CD4-positive, CD25-positive, alpha-beta regulatory T cell (primary cell): Measurements from ENCODE around the gene KCNMB1. TPM values are rescaled to one million over a fixed set of nuclear protein-coding genes. Genes with fewer than 3 reads are reported as not detected.

Source experiments
- ATAC-seq, 2 donors: fragments of 150-1000 bp; cut with Tn5 transposase; one replicate each; pipeline ENCODE4 v1.10.0; 2021; ENCODE audit warnings: low read depth in 2 of 2, moderate number of reproducible peaks in 2 of 2, moderate library complexity in 1 of 2
- DNase-seq, 3 donors: peaks; one replicate each; pipeline versions ENCODE4 v3.0.0 to v3.0.0-alpha.2; 2012 to 2022; ENCODE audit warnings: mixed read lengths in 1 of 3
- H3K27ac ChIP-seq: one replicate; pipeline ENCODE4 v1.7.0; 2013; ENCODE audit warnings: mild to moderate bottlenecking, low read length; ENCODE audit not compliant: insufficient read depth, poor library complexity, severe bottlenecking
- H3K27me3 ChIP-seq: one replicate; pipeline ENCODE4 v1.7.0; 2013; ENCODE audit warnings: low read length; ENCODE audit not compliant: control insufficient read depth, insufficient read depth
- H3K36me3 ChIP-seq: one replicate; pipeline ENCODE4 v1.7.0; 2013; ENCODE audit warnings: mild to moderate bottlenecking, low read length, moderate library complexity; ENCODE audit not compliant: control insufficient read depth, insufficient read depth
- H3K4me1 ChIP-seq: 2 replicates; pipeline ENCODE4 v1.7.0; 2013; ENCODE audit warnings: mild to moderate bottlenecking, low read length; ENCODE audit not compliant: insufficient read depth, control insufficient read depth, poor library complexity, severe bottlenecking
- H3K4me3 ChIP-seq: one replicate; pipeline ENCODE4 v1.7.0; 2013; ENCODE audit warnings: low read depth, mild to moderate bottlenecking, low read length, moderate library complexity
- H3K9me3 ChIP-seq, 2 experiments: 1 replicate in 1 of 2; 2 replicates in 1 of 2; pipeline ENCODE4 v1.7.0; 2013; ENCODE audit warnings: low read length in 2 of 2, mild to moderate bottlenecking in 1 of 2, moderate library complexity in 1 of 2; ENCODE audit not compliant: control insufficient read depth in 2 of 2
- H3K27ac Mint-ChIP-seq, 3 donors: one replicate each; pipeline ENCODE4 v1.8.0; 2020 to 2022; ENCODE audit warnings: mild to moderate bottlenecking in 3 of 3, mixed read lengths in 3 of 3, moderate library complexity in 2 of 3
- H3K27me3 Mint-ChIP-seq: one replicate; pipeline ENCODE4 v1.8.0; 2022; ENCODE audit warnings: mild to moderate bottlenecking, mixed read lengths
- H3K36me3 Mint-ChIP-seq: one replicate; pipeline ENCODE4 v1.8.0; 2020; ENCODE audit warnings: mixed read lengths
- H3K4me1 Mint-ChIP-seq, 4 donors: one replicate each; pipeline ENCODE4 v1.8.0; 2020 to 2022; ENCODE audit warnings: mixed read lengths in 4 of 4, mild to moderate bottlenecking in 1 of 4
- H3K4me3 Mint-ChIP-seq, 4 donors: one replicate each; pipeline ENCODE4 v1.8.0; 2020 to 2022; ENCODE audit warnings: mild to moderate bottlenecking in 4 of 4, mixed read lengths in 4 of 4, moderate library complexity in 3 of 4
- H3K9me3 Mint-ChIP-seq, 7 donors: one replicate each; pipeline ENCODE4 v1.8.0; 2020 to 2022; ENCODE audit warnings: mixed read lengths in 7 of 7, mild to moderate bottlenecking in 3 of 7, moderate library complexity in 2 of 7
- polyA plus RNA-seq, 4 donors: library from polyadenylated mRNA; unstranded; fragments of 300-500 nt; fragmentation: Illumina TruSeq; gene quantifications; one replicate each; pipeline ENCODE4 v1.2.3, GENCODE V29; 2021
- total RNA-seq: library from RNA; stranded (reverse); gene quantifications from one replicate; pipeline ENCODE4 v1.2.3, GENCODE V29; 2022

KCNMB1 gene
- total and polyA plus RNA-seq, 5 donors from 2014 or later: 0.03 to 0.25 TPM; not detected in 3

DNA sequence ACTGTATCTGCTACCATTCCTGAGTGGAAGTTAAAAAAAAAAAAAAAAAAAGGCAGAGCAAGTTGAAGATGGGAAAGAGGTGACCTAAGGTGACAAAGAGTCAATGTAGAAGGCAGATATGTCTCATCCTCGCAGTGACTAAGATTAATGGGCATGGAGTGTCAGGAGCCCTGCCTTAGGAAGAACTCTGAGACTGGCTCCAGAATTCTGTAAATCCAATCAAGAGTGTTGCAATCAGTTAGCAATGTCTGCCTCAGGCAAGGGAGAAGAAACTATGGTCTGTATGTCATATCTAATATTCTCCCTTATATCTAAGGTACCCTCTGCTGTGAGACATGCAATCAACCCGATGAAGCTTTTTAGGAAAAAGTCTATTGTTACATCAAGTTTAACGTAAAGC is 24.7 kb upstream of the KCNMB1 start:
- DNase-seq (no peak), ATAC-seq (no peak)
- no peaks in the 10 kb centered on the region for H3K27me3 ChIP-seq
- Mint-ChIP-seq H3K4me1 (peaks cover 23 to 63% (median 36%) of the 10 kb centered on the region in 4 donors), H3K27ac (peak overlapping the region; percentile 51 to 90 (median 89)), H3K36me3 (no peaks in the 10 kb centered on the region), H3K9me3 (peaks cover 0 to 1% (median 0%) of the 10 kb centered on the region in 7 donors), H3K27me3 (no peaks in the 10 kb centered on the region), H3K4me3 (no peak overlapping the region)
- no peaks in the 10 kb centered on the region for H3K9me3 ChIP-seq
- H3K4me3 ChIP-seq: no peak overlapping the region
- no peaks in the 10 kb centered on the region for H3K36me3 ChIP-seq
- peaks cover 25% of the 10 kb centered on the region for H3K4me1 ChIP-seq
- H3K27ac ChIP-seq: no peak overlapping the region

DNA sequence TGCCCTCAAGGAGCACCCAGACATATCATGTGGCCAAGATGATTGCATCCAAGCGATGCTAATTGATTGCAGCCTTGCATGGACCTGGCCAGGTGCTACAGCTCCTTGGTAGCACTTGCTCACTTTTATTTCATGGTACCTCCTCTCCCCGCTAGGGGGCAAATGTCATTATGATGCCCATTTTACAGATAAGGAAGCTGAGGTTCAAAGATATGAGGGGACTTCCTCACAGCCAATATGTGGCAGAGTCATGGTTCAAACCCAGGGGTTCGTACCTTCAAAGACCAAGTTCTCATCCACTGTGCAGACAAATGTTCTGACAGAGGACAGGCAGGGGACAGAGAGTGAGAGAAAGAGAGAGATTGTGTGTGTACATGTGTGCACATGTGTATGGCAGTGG is 21.9 kb upstream of the KCNMB1 start:
- ATAC-seq (peak; percentile 43 to 57), DNase-seq (peak; percentile 6 to 57 (median 35))
- Histone ChIP-seq H3K27me3 (no peaks in the 10 kb centered on the region), H3K4me1 (peaks cover 7% of the 10 kb centered on the region), H3K4me3 (no peak overlapping the region), H3K27ac (no peak overlapping the region), H3K9me3 (no peaks in the 10 kb centered on the region), H3K36me3 (no peaks in the 10 kb centered on the region)
- Mint-ChIP-seq H3K27ac (peak overlapping the region; percentile 7 to 94 (median 26)), H3K9me3 (no peaks in the 10 kb centered on the region), H3K27me3 (peaks cover 2% of the 10 kb centered on the region), H3K4me1 (peaks cover 6 to 38% (median 17%) of the 10 kb centered on the region in 4 donors), H3K4me3 (no peak overlapping the region), H3K36me3 (no peaks in the 10 kb centered on the region)

DNA sequence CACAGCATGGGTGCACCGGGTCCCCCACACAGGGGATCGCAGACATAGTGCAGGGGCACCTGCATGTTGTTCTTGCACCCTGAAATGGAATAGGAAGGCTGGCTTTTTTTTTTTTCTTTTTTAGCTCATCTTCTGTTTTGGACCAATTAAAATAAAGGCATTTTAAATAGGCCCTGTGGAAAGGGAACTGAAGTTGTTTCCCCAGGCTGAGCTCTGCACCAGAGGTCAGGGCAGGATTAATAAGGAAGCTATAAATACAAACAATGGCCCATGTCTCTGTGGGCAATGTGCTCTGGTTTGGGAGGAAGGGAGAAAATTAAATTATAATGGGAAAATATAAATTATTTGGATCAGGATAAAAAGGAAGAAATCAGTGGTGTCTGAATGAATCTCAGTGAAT is 21.2 kb upstream of the KCNMB1 start:
- Histone ChIP-seq H3K36me3 (no peaks in the 10 kb centered on the region), H3K27me3 (no peaks in the 10 kb centered on the region), H3K4me3 (no peak overlapping the region), H3K9me3 (no peaks in the 10 kb centered on the region), H3K4me1 (no peaks in the 10 kb centered on the region), H3K27ac (no peak overlapping the region)
- no peaks in the 10 kb centered on the region for H3K36me3 Mint-ChIP-seq
- peak overlapping the region in 1 of 3 donors; percentile 7 for H3K27ac Mint-ChIP-seq
- DNase-seq: no peak
- no peak overlapping the region for H3K4me3 Mint-ChIP-seq
- H3K9me3 Mint-ChIP-seq: peaks cover 0 to 1% (median 0%) of the 10 kb centered on the region in 7 donors
- no peak for ATAC-seq
- peaks cover 4 to 31% (median 15%) of the 10 kb centered on the region in 4 donors for H3K4me1 Mint-ChIP-seq
- peaks cover 5% of the 10 kb centered on the region for H3K27me3 Mint-ChIP-seq

DNA sequence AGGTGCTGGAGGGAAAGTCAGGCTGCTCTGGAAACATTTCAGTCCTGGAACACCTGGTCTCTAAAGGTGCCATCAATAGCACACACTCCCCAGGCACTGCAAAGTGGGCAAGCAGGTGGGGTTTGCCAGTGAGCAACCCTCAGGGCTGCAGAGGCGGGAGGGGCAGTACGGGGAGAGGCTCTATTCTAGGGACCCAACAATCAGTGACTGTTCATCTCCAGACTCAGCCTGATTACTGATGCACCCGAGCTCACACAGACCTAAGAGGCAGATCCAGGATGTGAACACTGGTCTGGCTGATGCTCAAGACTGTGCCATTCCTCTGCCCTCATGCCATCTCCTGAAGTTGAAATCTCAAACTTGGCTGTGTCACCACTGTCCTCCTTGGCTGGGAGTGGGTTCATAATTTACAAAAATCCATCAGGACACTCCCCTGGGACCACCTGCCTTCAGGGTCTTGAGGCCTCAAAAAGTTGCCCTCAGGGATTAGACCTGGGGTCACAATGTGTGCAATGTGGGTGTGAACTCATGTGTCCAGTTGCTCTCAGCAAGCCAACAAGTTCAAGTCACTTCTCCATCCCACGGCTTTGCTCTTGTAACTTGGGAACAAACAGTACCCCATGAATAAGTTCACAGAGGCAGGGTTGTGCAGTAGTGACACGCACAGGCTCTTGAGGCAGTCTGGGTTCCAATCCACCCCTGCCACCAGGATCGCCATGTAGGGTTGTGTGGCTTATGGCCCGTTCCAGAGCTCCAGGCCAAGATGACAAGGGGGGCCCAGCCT is 19.9 kb upstream of the KCNMB1 start:
- Histone ChIP-seq H3K4me3 (no peak overlapping the region), H3K27me3 (no peaks in the 10 kb centered on the region), H3K4me1 (no peaks in the 10 kb centered on the region), H3K27ac (no peak overlapping the region), H3K36me3 (no peaks in the 10 kb centered on the region), H3K9me3 (no peaks in the 10 kb centered on the region)
- Mint-ChIP-seq H3K4me1 (peaks cover 4 to 18% (median 4%) of the 10 kb centered on the region in 4 donors), H3K9me3 (peaks cover 0 to 1% (median 0%) of the 10 kb centered on the region in 7 donors), H3K27ac (no peak overlapping the region), H3K27me3 (peaks cover 5% of the 10 kb centered on the region), H3K36me3 (no peaks in the 10 kb centered on the region), H3K4me3 (no peak overlapping the region)
- no peak for ATAC-seq
- DNase-seq: no peak

DNA sequence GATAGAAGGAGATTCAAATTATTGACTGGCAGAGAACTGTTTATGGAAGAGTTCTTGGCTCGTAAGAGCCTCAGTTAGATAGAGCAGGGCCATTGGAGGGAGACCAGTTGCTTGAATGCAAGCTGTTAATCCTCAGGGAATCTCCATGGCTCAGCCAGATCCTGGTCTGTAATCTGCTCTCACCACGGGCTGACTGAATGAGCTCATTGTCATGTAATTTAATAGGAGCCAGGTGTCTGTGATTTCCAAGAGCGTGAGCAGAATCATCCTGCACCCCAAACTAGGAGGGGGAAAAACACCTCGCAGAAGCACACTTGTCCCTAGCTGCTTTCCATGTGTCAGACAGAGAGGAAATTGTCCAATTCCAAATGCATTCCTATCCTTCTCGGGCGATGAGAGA is 19.1 kb upstream of the KCNMB1 start:
- Mint-ChIP-seq H3K9me3 (peaks cover 0 to 1% (median 0%) of the 10 kb centered on the region in 7 donors), H3K36me3 (no peaks in the 10 kb centered on the region), H3K4me1 (peaks cover 0 to 14% (median 4%) of the 10 kb centered on the region in 4 donors), H3K27me3 (peaks cover 5% of the 10 kb centered on the region), H3K4me3 (no peak overlapping the region), H3K27ac (no peak overlapping the region)
- Histone ChIP-seq H3K27ac (no peak overlapping the region), H3K36me3 (no peaks in the 10 kb centered on the region), H3K9me3 (no peaks in the 10 kb centered on the region), H3K4me3 (no peak overlapping the region), H3K27me3 (no peaks in the 10 kb centered on the region), H3K4me1 (no peaks in the 10 kb centered on the region)
- ATAC-seq: no peak
- no peak for DNase-seq

DNA sequence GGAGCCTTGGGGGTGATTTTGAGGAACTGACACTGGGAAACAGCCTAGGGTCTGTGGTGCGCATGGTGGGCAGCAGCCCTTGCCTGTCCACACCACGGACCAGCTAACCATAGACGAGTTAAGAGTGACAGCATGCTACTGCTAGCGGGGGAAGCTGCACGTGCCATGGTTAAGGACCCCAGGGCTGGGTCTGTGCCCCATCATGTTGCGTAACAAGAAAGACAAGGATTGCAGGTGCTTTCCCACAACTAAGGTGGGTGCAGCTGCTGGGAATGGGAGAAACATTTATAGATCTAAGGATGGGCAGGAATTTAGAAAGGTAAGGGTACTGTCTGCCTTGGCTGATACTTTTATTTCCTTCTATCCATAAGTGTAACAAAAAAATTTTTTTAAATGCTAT is 17.9 kb upstream of the KCNMB1 start:
- H3K4me1 Mint-ChIP-seq: peaks cover 0 to 7% (median 3%) of the 10 kb centered on the region in 4 donors
- Histone ChIP-seq H3K36me3 (no peaks in the 10 kb centered on the region), H3K27ac (no peak overlapping the region), H3K4me3 (no peak overlapping the region), H3K27me3 (no peaks in the 10 kb centered on the region), H3K9me3 (no peaks in the 10 kb centered on the region), H3K4me1 (no peaks in the 10 kb centered on the region)
- H3K27me3 Mint-ChIP-seq: peaks cover 5% of the 10 kb centered on the region
- no peak overlapping the region for H3K4me3 Mint-ChIP-seq
- DNase-seq (no peak), ATAC-seq (no peak)
- H3K36me3 Mint-ChIP-seq: no peaks in the 10 kb centered on the region
- H3K27ac Mint-ChIP-seq: peak overlapping the region in 1 of 3 donors; percentile 7
- peaks cover 0 to 3% (median 0%) of the 10 kb centered on the region in 7 donors for H3K9me3 Mint-ChIP-seq

DNA sequence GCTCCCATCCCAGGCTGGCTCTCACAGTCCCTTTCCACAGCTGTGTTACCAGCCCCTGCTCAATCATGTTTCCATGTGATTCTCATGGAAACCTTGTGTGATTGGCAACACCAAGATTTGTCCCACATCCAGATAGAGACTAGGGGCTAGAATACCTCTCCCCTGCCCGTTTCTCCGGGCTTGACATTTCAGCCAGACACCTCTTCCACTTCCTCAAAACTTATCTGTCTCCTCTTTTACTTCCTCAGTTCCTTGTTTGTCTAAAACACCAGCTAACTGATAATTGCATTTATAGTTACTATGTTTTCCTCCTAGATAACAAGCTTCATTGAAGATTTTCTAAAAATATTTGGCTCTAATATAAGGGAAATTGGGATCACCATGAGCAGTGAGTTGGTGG is 16.6 kb upstream of the KCNMB1 start:
- H3K9me3 Mint-ChIP-seq: peaks cover 0 to 3% (median 0%) of the 10 kb centered on the region in 7 donors
- no peak overlapping the region for H3K27ac Mint-ChIP-seq
- no peaks in the 10 kb centered on the region for H3K4me1 ChIP-seq
- DNase-seq: no peak
- no peak overlapping the region for H3K27ac ChIP-seq
- peaks cover 5% of the 10 kb centered on the region for H3K27me3 Mint-ChIP-seq
- no peak overlapping the region for H3K4me3 Mint-ChIP-seq
- H3K36me3 Mint-ChIP-seq: no peaks in the 10 kb centered on the region
- H3K36me3 ChIP-seq: no peaks in the 10 kb centered on the region
- ATAC-seq: no peak
- peaks cover 0 to 2% (median 0%) of the 10 kb centered on the region in 4 donors for H3K4me1 Mint-ChIP-seq
- no peaks in the 10 kb centered on the region for H3K9me3 ChIP-seq
- no peaks in the 10 kb centered on the region for H3K27me3 ChIP-seq
- no peak overlapping the region for H3K4me3 ChIP-seq

DNA sequence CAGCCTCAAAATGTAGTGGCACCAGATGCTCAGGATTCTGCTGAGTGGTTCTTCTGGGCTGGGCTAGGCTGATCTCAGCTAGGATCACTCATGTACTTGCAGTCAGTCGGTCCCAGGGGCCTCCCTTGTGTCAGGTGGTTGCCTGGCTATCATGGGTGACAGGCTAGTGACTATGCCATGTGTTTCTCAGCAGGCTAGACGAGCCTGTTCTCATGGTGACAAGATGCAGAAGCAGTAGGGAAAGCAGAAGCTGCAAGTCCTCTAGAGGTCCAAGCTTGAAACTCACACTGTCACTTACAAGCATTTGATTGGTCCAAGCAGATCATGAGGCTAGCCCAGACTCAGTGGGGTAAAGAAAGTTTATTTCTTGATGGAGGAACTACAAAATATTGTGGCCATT is 15.2 kb upstream of the KCNMB1 start:
- H3K27ac ChIP-seq: no peak overlapping the region
- no peaks in the 10 kb centered on the region for H3K27me3 ChIP-seq
- Mint-ChIP-seq H3K4me3 (no peak overlapping the region), H3K4me1 (peaks cover 0 to 7% (median under 1%) of the 10 kb centered on the region in 4 donors), H3K27ac (no peak overlapping the region), H3K9me3 (peaks cover 0 to 3% (median 0%) of the 10 kb centered on the region in 7 donors), H3K36me3 (no peaks in the 10 kb centered on the region), H3K27me3 (peaks cover 5% of the 10 kb centered on the region)
- no peaks in the 10 kb centered on the region for H3K36me3 ChIP-seq
- no peak overlapping the region for H3K4me3 ChIP-seq
- no peaks in the 10 kb centered on the region for H3K4me1 ChIP-seq
- ATAC-seq (peak in 1 of 2 donors; percentile 50), DNase-seq (no peak)
- no peaks in the 10 kb centered on the region for H3K9me3 ChIP-seq
